GM18499 (cell line): ENCODE data around the gene ACTG1.

Source experiments
- ATAC-seq: cut with Tn5 transposase; IDR thresholded peaks from one replicate; pipeline ENCODE4 v1.9.1; 2021; ENCODE audit warnings: moderate number of reproducible peaks; ENCODE audit not compliant: insufficient read depth, unreplicated experiment

ACTG1 gene

GRCh38 chr17:81484195-81484979 is 28.2 kb downstream of the ACTG1 start:
- no peak for ATAC-seq

GRCh38 chr17:81483862-81484194 is 28.8 kb downstream of the ACTG1 start:
- no peak for ATAC-seq

GRCh38 chr17:81483085-81483861 is 29.3 kb downstream of the ACTG1 start:
- ATAC-seq: no peak

GRCh38 chr17:81482673-81483072 is 29.9 kb downstream of the ACTG1 start:
- no peak for ATAC-seq

- no peak for ATAC-seq
Measured at GRCh38 chr17:81481815-81482505, 30.6 kb downstream of the ACTG1 start.

GRCh38 chr17:81481073-81481799 is 31.4 kb downstream of the ACTG1 start:
- ATAC-seq: no peak

- ATAC-seq: no peak
Measured at GRCh38 chr17:81480140-81481072, 32.2 kb downstream of the ACTG1 start.

- no peak for ATAC-seq
Measured at GRCh38 chr17:81479175-81480071, 33.2 kb downstream of the ACTG1 start.

- ATAC-seq: no peak
Measured at GRCh38 chr17:81478119-81478518, 34.5 kb downstream of the ACTG1 start.

- no peak for ATAC-seq
Measured at GRCh38 chr17:81477173-81477572, 35.4 kb downstream of the ACTG1 start.

GRCh38 chr17:81476635-81477034 is 36.0 kb downstream of the ACTG1 start:
- no peak for ATAC-seq

GRCh38 chr17:81476097-81476496 is 36.5 kb downstream of the ACTG1 start:
- no peak for ATAC-seq

GRCh38 chr17:81474958-81475357 is 37.6 kb downstream of the ACTG1 start:
- no peak for ATAC-seq

GRCh38 chr17:81473019-81473418 is 39.6 kb downstream of the ACTG1 start:
- ATAC-seq: no peak

- no peak for ATAC-seq
Measured at GRCh38 chr17:81471818-81472456, 40.7 kb downstream of the ACTG1 start.

- ATAC-seq: no peak
Measured at GRCh38 chr17:81470944-81471817, 41.4 kb downstream of the ACTG1 start.
